GM19099 (cell line): ENCODE data around the gene SND1.

Experiments used
- POLR2A ChIP-seq: IDR thresholded peaks from 3 replicates; pipeline ENCODE4 v1.6.1; 2011; ENCODE audit warnings: low read depth; ENCODE audit not compliant: insufficient read length; ENCODE audit errors: extremely low read depth

SND1 gene

GRCh38 chr7:128014811-128015210, 362.8 kb downstream of the SND1 start:
- TF ChIP-seq POLR2A, result no peak

DNA sequence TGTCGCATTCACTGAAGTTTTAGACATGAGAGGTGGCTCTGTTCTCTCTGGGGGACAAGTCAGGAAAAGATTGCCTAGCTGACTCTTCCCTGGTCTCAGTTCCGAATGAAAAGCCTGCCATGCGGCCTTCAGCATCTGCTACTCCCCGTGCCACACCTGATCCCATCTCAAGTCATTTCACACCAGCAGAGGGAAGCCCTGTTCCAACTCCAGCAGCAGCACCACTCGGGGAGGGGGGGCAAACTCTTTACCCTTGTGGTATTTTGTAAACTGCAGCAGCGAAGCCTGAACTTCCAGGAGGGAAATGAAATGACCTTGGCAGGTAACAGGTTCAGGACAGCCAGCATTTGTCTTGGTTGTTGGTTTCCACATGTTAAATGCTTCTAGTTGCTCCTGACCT, 365.5 kb downstream of the SND1 start:
- TF ChIP-seq POLR2A, result no peak

- TF ChIP-seq POLR2A, result no peak
Measured at GRCh38 chr7:128017862-128018845, 366.2 kb downstream of the SND1 start.

GRCh38 chr7:128019288-128019687, 367.3 kb downstream of the SND1 start:
- TF ChIP-seq POLR2A, result no peak

- TF ChIP-seq POLR2A, result no peak
Measured at GRCh38 chr7:128020159-128020558, 368.2 kb downstream of the SND1 start.

- TF ChIP-seq POLR2A, result no peak
Measured at GRCh38 chr7:128021366-128021765, 369.4 kb downstream of the SND1 start.

DNA sequence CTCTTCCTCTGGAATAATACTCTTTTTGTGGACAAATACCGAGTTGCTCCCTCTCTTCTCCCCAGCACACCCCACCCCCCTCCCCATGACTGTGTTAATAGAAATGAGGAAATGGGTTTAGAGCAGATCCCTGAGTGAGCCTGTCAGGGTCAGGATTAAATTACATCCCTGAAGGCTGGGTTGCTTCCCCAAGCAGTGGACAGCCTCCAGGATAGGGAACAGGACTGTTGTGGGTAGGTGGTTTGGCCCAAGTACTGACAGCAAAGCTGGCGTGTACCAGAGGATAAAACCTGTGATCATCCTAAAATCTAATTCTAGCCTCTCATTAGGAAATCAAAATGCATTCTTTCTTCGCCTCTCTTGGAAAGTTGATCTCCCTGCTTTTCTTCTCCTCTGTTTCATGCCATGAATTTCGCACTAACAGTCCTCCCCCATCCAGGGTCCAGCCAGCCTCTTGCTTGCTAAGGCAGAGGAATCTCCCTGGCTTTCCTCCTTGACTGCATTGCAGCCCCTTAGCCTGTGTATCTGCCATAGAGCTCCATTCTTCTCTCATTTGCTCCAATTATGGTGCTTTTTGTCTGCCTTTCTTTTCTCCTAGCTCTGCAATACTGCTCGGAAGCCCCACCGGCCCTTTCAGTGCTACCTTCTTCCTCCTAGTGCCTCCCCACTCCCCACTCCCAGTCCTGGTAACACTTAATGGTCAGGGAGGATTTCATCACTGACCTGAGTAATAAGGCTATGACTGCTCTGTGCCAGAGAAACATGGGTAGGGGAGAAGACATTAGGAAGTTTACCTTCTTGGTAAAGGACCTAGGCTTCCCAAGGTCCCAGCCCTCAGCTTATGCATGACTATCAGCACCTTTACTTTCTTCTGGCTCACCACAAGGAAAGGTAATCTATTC, 370.9 kb downstream of the SND1 start:
- TF ChIP-seq POLR2A, result no peak

DNA sequence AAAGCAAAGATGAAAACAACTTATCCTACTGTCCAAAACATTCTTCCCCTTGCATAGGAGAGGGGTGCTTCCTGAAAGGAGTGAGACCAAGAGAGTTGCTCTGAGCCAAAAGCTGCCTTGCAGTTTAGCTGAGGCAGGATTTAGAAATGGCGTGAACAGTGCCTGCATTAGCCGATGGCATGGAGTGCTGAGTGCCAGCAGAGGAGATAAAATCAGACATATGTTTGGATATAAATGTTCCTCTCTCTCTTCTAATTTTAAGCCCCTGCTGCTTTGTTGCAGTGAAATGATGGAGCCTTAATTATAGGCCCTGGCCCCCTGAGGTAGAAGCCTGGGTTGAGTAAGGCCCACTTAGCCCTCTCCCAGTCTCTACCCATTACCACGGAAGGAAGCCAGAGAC, 372.2 kb downstream of the SND1 start:
- TF ChIP-seq POLR2A, result no peak

- TF ChIP-seq POLR2A, result no peak
Measured at GRCh38 chr7:128025380-128025779, 373.4 kb downstream of the SND1 start.

DNA sequence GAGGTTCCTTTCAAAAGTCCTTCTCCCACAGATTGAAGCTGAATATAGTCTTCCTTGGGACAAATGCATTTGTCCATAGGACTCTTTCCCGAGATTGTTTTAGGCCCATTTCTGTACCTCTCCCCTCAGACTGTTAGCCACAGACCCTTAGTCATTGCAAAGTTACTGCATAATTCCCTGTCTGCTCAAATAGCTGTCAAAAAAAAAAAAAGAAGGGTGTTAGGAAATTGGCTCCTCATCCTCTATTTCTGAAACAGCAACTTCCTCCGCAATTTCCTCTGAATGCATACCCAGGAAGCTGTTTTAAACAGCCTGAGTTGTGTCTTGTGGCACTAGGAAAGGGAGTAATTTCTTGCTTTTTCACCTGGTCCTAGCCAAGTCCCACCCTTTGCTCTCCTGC, 373.8 kb downstream of the SND1 start:
- TF ChIP-seq POLR2A, result no peak

- TF ChIP-seq POLR2A, result no peak
Measured at GRCh38 chr7:128026551-128026950, 374.6 kb downstream of the SND1 start.

GRCh38 chr7:128027485-128027980, 375.5 kb downstream of the SND1 start:
- TF ChIP-seq POLR2A, result no peak

DNA sequence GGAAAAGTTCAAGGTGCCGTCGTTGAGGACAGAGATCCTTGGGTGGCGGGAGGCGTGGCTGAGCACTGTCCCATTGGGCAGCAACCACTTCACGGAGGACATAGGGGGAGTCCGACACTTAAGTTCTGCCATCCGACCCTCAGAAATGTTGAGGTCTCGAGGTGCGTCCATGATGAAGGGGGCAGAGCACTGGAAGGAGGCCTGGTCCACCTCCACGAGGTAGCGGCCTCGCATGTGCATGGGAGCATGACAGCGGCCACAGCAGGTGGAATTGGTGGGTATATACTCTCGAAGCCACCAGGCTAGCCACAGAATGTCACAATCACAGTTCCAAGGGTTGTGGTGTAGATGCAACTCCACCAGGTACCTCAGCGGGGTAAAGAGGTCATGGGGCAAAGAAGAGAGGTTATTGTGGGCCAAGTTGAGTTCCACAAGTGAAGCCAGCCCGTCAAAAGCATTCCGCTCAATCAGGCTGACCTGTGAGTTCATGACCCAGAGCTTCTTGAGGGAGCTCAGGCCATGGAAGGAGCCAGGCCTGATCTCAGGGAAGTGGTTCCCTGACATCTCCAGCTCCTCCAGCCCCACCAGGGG, 377.5 kb downstream of the SND1 start:
- no peak for TF ChIP-seq POLR2A

DNA sequence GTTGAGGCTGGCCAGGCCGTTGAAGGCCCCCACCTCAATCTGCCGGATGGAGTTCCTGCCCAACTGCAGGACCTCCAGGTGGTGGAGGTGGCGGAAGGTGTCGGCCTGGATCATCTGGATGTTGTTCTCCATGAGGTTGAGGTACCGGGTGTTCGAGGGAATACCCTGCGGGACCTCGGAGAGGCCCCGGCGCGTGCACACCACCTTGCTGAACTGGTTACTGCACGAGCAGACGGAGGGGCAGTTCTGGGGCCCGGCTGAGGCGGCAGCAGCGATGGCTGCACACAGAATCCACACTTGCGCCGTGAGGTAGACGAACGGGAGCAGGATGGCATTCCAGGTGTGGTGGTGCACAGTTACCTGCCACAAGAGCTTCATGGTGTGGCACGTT, 378.3 kb downstream of the SND1 start:
- no peak for TF ChIP-seq POLR2A
